PC-9 (cell line): ENCODE data around the gene NKAIN1.

Experiments used
- EZH2 ChIP-seq: fragments of 200-600 bp; sonication (generic); IDR thresholded peaks from 2 replicates; pipeline ENCODE4 v1.8.0; 2017; ENCODE audit warnings: antibody characterized with exemption, low read depth
- TF ChIP-seq, protein P1 (sequence below): fragments of 200-600 bp; sonication (generic); conservative IDR thresholded peaks from 2 replicates; pipeline ENCODE4 v1.6.1; 2017; ENCODE audit warnings: mixed run types, antibody characterized with exemption, mild to moderate bottlenecking, moderate library complexity

- TF ChIP-seq, protein P1, sequence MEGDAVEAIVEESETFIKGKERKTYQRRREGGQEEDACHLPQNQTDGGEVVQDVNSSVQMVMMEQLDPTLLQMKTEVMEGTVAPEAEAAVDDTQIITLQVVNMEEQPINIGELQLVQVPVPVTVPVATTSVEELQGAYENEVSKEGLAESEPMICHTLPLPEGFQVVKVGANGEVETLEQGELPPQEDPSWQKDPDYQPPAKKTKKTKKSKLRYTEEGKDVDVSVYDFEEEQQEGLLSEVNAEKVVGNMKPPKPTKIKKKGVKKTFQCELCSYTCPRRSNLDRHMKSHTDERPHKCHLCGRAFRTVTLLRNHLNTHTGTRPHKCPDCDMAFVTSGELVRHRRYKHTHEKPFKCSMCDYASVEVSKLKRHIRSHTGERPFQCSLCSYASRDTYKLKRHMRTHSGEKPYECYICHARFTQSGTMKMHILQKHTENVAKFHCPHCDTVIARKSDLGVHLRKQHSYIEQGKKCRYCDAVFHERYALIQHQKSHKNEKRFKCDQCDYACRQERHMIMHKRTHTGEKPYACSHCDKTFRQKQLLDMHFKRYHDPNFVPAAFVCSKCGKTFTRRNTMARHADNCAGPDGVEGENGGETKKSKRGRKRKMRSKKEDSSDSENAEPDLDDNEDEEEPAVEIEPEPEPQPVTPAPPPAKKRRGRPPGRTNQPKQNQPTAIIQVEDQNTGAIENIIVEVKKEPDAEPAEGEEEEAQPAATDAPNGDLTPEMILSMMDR, result no peak
- TF ChIP-seq EZH2, result no peak
Measured at GRCh38 chr1:31198600-31198999, 41.1 kb downstream of the NKAIN1 start.
